GM19238 (cell line): Measurements from ENCODE around the gene SUGCT.

Source experiments
- DNase-seq: peaks from one replicate; pipeline ENCODE4 v3.0.0; 2011; ENCODE audit warnings: low spot score; ENCODE audit not compliant: insufficient read length

The SUGCT gene

DNA sequence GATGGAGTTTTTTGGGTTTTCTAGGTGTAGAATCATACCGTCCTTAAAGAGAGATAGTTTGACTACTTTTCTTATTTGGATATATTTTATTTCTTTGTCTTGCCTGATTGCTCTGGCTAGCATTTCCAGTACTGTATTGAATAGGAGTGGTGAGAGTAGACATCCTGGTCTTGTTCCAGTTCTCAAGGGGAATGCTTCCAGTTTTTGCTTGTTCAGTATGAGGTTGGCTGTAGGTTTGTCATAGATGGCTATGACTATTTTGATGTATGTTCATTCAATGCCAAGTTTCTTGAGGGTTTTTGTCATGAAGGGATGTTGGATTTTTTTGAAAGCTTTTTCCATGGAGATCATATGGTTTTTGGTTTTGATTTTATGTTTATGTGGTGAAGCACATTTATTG lies 676.9 kb downstream of the SUGCT start:
- no peak for DNase-seq

DNA sequence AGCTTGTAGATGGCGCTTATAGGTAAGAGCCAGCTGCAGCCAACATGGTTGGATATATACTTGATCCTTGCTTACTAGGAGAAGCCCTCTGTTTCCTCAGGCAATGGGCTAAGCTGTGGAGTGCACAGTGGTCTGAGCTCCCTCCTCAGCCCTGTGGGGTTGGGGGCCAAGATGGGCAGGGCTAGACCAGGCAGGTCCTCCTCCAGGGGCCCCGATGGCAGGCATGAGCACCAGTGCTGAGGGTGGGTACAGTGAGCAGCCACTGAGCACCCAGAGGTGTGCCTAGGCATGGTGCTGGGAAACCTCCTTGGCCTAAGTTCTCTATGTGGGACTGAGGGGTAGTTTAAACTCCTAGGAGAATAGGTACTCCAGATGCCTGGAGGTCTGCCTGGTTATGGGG lies 680.2 kb downstream of the SUGCT start:
- DNase-seq: no peak

GRCh38 chr7:40815512-40815911 lies 680.7 kb downstream of the SUGCT start:
- DNase-seq: no peak

GRCh38 chr7:40822861-40823260 lies 688.1 kb downstream of the SUGCT start:
- DNase-seq: no peak

GRCh38 chr7:40824461-40824860 lies 689.7 kb downstream of the SUGCT start:
- DNase-seq: no peak

- DNase-seq: no peak
Observed at GRCh38 chr7:40826411-40827221, 691.8 kb downstream of the SUGCT start.

DNA sequence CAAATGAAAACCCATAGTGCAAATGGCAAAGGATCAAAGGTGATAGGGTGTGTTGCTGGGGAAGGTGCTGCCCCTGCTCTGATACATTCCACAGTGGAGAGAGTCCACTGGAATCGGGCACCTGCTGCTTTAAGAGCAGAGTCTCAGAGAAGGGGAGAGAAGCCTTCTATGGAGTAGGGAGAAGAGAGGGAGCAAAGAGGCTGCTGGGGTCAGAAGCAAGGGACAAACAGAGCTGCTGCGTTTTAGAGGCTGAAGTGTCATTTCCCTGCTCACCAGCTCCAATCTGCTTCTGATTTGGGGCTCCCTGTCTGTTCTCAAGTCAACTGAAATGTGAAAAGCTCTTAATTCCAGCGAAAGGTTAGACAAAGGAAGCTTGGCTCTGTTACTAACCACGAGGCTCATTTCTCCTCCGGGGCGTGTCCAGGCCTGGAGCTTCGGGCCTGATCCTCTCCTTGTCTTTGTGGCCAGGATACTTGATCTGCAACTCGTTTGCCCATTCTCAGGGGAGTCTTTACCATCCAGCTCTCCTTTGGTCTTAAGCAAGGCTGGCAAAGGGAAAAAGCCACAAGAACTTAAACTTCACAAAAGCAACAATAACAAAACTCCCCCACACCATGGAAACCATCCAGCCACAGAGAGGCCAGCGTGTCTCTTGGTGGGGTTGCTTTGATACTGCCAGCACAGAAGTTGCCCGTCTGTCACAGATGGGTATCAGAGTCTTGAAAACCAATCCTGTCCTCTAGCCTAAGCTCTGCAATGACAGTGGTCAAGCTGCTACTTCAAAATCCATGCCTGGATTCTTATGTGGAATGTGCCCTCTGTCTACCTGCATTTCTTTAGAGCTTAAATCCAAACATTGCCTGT lies 692.6 kb downstream of the SUGCT start:
- DNase-seq: no peak

DNA sequence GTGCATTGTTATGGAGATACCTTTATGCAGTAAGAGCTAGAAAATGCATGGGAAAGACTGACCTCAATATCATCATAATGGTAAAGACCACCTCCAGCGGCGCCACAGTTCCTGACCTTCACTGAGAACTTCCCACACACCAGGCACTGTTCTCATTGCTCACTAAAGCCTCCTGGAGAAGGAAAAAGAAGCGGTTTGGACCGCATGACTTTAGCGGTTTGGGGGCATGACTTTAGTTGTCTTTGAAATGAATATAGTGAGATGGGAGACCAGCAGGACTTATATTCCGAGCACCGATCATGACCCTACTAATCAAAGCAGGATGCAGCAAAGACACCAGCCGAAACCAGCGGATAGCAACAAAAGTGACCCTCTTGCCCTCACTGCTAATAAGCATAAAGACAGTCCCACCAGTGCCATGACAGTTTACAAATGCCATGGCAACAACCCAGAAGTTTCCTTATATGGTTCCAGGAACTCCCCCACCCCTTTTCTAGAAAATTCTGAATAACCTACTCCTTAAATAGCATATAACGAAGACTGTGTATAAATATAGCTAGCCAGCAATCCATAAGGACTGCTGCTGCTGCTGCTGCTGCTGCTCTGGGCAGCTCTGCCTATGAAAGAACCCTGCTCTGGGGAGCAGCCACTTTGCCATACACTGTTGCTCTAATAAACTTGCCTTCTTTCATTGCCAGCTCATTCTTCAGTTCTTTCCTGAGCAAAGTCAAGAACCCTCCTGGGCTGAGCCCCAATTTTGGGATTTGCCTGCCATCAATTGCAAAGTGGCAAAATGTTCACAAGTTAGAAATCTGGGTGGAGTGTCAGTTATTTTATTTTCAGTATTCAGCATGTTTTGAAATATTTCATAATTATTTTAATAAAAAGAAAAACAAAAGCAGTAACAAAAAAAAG lies 694.1 kb downstream of the SUGCT start:
- no peak for DNase-seq

- DNase-seq: no peak
Observed at GRCh38 chr7:40833191-40833887, 698.5 kb downstream of the SUGCT start.

DNA sequence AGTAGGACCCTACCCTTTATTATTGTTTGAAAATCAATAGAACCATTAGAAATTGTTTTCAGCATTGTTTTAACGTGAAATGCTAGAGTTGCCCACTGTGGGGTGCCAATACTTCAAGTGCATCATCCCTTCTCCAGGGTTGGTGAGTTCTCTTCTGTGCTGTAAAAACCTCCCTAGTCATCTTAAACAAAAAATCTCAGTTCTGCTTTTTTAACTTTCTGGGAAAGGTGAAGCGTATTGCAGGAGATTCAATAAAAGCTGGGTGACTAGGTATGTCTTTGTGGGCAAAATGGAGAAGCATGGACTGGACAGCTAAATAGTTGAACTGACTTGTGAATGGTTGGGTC lies 699.1 kb downstream of the SUGCT start:
- DNase-seq: no peak

- no peak for DNase-seq
Observed at GRCh38 chr7:40836218-40836617, 701.4 kb downstream of the SUGCT start.

- no peak for DNase-seq
Observed at GRCh38 chr7:40839881-40840280, 705.1 kb downstream of the SUGCT start.

DNA sequence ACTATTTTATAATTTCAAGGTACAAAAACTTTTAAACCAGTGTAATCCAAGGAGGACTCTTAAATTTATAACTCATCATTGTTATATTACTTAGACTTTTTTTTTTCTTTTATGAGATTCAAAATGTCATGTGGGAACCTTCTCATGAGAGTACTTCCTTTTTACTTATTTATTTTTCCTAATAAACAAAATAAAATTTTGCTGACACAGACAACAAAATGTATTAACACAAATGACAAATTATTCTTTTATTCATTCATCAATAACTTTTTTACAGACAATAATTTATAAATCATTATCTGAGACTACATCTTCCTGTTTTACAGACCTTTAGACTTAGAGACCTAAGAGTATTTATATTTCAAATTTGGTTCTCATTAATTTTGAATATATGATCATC lies 706.2 kb downstream of the SUGCT start:
- DNase-seq: no peak

DNA sequence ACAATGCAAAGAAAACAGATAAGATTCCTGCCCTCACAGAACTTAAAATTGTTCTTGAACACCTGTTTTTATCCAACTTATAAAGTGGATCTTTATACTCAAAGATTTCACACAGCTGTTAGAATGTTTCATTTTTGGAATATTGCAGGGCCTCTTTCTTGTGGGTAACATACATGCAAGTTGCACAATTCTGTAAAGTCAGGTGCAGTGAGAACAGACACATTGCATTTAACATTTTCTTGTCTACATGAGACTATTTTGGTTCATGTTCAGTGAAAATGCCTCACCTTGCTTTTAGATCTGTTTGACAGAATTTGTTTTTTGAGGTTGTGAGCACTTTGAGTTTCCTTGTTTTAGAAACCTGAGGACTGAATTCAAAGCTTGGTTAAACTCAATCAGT lies 707.8 kb downstream of the SUGCT start:
- no peak for DNase-seq

- DNase-seq: no peak
Observed at GRCh38 chr7:40843338-40843985, 708.7 kb downstream of the SUGCT start.

DNA sequence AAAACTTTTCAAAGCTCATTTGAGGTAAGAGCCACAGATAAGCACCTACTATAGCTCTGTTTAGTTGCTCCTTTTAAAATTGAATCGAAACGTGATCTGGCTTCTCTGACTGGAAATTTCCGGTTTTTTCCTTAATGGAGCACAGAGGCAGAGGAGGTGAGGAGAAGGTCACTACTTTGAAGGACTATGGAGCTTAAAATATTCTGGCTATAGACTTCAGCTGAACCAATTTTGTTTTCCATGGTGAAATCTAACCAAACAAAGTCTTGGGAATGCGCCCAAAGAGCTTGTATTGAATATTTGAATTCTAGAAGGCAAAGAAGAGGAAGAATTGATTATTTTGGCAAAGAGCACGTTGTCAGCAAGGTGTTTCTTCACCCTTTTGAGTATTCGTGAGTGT lies 711.1 kb downstream of the SUGCT start:
- DNase-seq: no peak

DNA sequence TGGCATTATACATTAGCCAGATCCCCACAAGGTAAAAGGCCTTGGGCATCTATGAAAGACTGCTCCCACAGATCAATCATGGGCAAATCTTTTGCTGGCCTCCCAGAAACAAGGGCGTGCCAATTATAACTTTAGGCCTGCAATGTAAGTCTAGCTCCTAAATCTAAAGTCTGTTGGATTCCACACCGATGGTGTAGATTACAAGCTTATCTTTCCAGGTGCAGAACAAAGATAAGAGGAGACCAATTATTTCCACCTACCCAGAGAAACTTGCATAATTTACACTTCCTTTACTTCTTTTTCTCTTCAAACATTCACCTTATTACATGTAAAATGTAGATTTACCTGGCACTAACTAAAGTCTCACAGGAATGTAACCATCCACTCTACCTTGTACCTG lies 713.1 kb downstream of the SUGCT start:
- no peak for DNase-seq

- DNase-seq: no peak
Observed at GRCh38 chr7:40848541-40849221, 713.9 kb downstream of the SUGCT start.

- no peak for DNase-seq
Observed at GRCh38 chr7:40850017-40850416, 715.2 kb downstream of the SUGCT start.

DNA sequence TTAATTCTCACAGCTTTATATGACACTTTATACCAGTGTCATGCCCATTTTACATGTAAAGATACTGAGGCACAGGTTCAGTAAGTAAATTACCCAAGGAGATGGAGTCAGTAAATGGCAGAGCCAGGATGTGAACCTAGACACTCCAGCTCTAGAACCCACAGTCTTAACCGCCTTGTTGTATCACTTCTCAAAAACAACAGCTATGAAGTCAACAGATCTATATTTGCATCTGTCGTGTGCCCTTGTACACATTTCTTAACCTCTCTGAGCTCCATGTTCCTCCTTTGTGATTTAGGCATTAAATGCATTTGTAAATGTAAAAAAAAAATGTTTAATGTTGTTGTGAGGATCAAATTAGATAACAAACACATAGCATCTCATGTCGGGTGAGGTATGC lies 716.2 kb downstream of the SUGCT start:
- no peak for DNase-seq
